CD4-positive, alpha-beta T cell treated with Interleukin-21 for 1 hour (primary cell): ENCODE data around the gene RHBDL1.
A peak's percentile ranks its signal among the peaks of the same experiment; 100 is the strongest.

Source experiments
- DNase-seq: peaks from one replicate; pipeline ENCODE4 v3.0.0-alpha.2; 2020

Gene RHBDL1

DNA sequence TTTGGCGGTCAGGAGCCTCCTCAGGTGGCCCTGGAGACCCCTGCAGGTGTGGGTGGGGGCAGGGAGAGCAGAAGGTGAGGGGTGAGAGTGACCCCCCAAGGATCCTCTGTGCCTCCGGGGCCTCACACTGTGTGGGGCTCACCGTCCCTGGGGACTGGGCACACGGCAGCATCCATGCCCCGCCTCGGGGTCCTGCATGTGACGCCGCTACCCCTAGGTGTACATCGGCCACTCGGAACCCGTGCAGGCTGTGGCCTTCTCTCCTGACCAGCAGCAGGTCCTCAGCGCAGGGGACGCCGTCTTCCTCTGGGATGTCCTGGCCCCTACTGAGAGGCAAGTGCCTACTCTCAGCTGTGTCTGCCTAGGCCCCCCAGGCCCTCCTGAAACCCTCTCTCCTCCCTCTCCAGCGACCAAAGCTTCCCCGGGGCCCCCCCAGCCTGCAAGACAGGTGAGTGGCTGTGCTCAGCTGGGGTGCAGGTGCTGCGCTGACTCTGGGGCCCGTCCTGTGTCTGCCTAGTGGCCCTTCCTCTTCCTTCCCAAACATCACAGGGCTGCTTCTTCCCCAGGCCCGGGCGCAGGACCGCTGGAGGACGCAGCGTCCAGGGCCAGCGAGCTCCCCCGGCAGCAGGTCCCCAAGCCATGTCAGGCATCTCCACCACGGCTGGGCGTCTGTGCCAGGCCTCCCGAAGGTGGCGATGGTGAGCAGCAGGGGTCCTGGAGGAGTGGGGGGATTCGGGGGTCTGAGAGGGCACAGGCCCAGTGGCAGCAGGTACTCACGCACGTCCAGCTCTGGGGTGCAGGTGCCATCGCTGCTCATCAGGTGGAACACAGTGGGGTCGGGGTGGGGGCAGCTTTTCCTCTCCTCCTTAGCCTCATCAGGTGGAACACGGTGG lies 16.5 kb upstream of the RHBDL1 start:
- no peak for DNase-seq

DNA sequence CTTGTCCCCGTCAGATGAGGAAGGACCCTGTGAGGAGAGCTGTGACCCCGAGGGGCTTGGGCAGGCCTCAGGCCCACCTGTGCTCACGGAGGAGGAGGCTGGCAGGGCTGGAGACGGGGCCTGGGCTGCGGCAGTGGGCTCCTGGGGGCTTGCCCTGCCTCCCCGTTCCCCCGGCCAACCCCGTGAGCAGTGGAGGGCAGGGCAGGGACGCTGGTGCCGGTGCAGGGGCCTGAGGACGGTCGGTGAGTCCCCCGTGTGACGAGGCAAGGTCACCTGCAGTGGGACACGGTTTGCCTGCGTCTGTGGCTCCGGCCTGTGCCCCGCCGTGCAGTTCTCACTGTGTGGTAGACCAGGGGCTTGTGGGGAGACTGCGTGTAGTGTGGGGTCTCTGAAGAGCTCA lies 15.9 kb upstream of the RHBDL1 start:
- DNase-seq = no peak

DNA sequence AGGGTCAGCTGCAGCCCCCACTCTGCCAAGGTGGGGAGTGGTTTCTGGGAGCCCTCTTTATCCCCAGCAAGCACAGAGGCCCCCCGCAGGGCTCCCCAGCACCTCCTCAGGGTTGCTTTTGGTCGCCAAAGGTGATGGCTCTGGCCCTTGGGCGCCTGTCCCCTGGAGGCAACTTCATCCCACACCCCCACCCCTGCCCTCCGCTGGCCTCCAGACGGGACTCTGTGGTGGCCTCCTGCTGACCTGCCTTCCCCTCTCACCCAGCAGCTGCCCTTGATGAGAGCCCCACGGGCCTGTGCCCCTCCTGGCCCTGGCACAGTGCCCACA lies 15.4 kb upstream of the RHBDL1 start:
- no peak for DNase-seq

DNA sequence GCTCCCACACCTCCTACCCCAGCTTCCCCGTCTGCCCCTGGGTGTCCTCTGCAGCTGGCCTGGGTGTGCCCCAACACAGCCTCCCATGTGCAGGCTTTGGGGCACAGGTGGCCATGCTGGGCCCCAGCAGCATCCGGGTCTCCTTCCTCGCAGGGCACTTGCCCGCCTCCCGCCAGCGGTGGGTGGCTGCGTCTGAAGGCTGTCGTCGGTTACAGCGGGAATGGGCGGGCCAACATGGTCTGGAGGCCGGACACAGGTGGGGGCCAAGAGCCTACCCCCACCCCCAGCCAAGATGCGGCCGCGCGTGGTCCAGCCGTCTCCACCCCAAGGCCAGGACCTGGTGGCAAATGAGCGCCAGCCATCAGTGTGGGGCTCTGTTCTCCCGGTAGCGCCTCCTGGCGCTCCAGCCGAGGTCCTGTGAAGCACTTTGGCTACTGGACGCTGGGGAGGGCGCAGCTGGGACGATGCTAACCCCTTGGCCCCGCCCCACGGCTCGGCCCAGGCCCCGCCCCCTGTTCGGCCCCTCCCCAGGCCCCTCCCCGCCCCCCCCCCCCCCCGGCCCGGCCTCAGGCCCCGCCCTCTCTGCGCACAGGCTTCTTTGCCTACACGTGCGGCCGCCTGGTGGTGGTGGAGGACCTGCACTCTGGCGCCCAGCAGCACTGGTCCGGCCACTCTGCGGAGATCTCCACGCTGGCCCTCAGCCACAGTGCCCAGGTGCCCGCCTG lies 14.8 kb upstream of the RHBDL1 start:
- peak; percentile 69 for DNase-seq

DNA sequence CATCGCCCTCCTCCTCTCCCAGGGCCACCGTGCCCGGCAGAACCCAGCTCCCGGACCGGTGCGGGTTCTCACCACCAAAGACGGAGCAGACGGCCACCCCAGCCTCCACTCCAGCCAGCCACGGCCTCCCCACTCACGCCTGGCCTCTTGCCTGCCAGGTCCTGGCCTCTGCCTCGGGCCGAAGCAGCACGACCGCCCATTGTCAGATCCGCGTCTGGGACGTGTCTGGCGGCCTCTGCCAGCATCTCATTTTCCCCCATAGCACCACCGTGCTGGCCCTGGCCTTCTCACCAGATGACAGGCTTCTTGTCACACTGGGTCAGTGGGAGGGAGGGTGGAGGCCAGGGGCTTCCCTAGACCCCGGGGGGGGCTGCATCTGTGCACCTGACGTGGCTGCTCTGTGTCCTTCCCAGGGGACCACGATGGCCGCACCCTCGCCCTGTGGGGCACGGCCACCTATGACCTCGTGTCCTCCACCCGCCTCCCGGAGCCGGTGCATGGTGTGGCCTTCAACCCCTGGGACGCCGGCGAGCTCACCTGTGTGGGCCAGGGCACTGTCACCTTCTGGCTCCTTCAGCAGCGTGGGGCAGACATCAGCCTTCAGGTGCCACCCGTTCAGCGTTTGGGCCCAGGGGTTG lies 14.2 kb upstream of the RHBDL1 start:
- DNase-seq = no peak

DNA sequence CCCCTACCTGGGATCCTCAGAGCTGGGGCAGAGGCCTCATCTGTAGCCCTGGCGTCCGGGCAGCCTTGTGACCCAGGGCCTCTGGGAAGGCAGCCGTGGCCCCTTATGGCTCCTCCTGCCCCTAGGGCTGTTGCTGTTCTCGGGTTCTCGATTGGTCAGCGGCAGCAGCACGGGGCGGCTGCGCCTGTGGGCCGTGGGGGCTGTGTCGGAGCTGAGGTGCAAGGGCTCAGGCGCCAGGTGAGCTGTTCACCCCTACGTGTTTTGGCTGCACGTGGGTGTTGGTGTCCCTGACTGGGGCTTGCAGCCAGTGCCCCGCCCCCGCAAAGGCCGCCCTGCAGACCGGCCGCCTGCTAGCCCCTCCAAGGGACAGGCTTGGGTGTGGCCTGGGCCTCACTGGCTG lies 13.4 kb upstream of the RHBDL1 start:
- no peak for DNase-seq

GRCh38 chr16:662597-662996 lies 12.9 kb upstream of the RHBDL1 start:
- no peak for DNase-seq

- no peak for DNase-seq
Observed at GRCh38 chr16:666572-666971, 8.9 kb upstream of the RHBDL1 start.

DNA sequence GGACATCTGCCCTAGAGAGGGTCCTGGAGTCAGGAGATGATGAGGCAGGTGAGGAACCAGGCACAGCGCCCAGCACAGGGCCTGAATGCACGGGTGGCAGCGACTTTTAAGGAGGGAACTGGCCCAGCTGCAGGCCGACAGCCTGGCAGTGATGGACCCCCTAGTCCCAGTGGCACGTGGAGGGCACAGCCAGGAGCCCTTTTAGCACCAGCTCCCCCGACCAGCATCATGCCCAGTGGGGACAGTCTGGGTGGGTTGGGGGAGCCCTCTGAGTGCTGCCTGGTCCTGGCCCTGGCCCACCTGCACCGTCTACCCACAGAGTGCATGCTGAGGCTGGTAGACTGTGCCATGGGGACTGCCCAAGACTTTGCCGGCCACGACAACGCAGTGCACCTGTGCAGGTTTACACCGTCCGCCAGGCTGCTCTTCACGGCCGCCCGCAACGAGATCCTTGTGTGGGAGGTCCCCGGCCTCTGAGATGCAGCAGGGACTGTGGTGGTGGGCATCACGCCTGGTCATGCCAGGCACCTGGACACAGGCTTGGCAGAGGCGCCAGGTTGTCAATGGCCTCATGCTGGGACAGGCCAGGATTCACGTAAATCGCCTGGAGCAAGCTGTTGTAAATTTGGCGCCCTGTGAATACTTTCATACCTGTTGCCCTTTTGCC lies 8.2 kb upstream of the RHBDL1 start:
- DNase-seq = no peak

GRCh38 chr16:667780-668518 lies 7.5 kb upstream of the RHBDL1 start, which contains the start of gene RHOT2:
Gene RHOT2 (plus strand): TSS chr16:668132. CDS start chr16:668200, 68 bp downstream.
- DNase-seq = peak; percentile 93

GRCh38 chr16:668519-669171 lies 6.8 kb upstream of the RHBDL1 start:
- DNase-seq = no peak

- no peak for DNase-seq
Observed at GRCh38 chr16:669666-670065, 5.8 kb upstream of the RHBDL1 start.

DNA sequence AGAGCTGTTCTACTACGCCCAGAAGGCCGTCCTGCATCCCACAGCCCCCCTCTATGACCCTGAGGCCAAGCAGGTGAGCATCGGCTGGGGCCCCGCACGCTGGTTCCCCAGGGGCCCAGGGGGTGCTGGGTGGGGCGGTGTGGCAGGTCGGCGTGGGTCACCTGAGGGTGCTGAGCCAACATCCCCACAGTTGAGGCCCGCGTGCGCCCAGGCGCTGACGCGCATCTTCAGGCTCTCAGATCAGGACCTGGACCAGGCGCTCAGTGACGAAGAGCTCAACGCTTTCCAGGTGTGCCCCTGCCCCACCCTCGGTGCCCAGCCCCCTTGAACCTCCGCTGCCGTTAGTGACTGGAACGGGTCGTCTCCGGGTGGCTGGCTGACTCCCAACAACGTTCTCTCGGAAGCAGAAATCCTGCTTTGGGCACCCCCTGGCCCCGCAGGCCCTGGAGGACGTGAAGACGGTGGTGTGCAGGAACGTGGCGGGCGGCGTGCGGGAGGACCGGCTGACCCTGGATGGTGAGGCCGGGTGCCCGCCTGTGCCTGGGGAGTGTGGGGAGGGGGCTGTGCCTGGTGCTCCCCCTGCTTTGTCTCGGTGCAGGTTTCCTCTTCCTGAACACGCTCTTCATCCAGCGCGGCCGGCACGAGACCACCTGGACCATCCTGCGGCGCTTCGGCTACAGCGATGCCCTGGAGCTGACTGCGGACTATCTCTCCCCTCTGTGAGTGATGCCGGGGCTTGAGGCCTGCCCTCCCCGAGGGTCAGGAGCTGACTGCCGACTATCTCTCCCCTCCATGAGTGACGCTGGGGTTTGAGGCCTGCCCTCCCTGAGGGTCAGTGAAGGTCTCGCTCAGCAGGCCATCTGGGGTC lies 4.8 kb upstream of the RHBDL1 start:
- no peak for DNase-seq

DNA sequence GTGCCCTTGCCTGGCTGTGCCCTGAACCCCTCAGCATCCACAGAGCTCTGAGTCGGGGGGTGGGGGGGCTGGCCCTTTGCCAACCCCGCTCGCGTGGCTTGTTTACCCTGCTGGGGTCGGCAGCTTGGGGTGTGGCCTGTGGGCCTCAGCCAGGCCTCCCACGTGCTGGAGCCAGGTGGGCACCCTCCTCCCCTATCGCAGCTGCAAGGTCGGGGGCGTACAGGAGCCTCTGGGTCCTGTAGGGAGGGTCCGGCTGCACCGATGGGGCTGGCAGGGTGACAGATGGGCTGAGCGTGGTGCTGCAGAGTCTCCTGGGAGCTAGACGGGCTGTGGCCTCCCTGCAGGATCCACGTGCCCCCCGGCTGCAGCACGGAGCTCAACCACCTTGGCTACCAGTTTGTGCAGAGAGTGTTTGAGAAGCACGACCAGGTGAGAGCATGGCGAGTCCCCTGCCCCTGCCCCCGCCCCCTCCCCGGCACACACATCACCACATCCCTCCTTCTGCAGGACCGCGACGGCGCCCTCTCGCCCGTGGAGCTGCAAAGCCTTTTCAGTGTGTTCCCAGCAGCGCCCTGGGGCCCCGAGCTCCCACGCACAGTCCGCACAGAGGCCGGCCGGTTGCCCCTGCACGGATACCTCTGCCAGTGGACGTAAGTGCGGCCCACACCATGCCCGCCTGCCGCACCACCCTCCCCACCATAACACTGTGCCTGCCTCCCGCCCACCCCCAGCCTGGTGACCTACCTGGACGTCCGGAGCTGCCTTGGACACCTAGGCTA lies 3.9 kb upstream of the RHBDL1 start:
- no peak for DNase-seq

- no peak for DNase-seq
Observed at GRCh38 chr16:672371-672770, 3.1 kb upstream of the RHBDL1 start.

DNA sequence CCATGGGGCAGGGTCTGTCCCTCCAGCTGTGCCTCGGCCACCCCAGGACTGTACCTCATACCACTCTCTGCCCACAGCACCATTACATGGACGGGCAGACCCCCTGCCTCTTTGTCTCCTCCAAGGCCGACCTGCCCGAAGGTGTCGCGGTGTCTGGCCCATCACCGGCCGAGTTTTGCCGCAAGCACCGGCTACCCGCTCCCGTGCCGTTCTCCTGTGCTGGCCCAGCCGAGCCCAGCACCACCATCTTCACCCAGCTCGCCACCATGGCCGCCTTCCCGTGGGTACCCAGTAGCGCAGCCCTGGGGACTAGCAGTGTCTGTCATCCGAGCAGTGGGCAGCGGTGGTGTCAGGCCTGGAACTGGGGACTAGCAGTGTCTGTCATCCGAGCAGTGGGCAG lies 2.6 kb upstream of the RHBDL1 start:
- DNase-seq = no peak

DNA sequence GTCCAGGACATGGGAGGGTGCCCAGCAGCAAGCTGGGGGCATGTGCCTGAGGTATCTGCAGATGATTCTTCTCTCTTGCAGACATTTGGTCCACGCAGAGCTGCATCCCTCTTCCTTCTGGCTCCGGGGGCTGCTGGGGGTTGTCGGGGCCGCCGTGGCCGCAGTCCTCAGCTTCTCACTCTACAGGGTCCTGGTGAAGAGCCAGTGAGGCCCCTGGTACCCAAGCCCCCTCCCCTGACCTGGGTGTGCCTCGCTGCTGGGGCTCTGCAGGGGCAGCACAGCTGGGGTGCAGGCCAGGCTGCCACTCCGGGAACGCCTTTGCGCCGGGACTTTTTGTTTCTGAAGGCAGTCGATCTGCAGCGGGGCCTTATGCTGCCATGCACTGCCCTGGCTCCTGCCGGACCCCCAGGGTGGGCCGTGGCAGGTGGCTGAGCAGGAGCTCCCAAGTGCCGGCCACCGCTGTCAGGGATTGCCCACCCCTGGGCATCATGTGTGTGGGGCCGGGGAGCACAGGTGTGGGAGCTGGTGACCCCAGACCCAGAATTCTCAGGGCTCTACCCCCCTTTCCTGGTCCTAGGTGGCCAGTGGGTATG lies 2.0 kb upstream of the RHBDL1 start:
- DNase-seq = no peak

DNA sequence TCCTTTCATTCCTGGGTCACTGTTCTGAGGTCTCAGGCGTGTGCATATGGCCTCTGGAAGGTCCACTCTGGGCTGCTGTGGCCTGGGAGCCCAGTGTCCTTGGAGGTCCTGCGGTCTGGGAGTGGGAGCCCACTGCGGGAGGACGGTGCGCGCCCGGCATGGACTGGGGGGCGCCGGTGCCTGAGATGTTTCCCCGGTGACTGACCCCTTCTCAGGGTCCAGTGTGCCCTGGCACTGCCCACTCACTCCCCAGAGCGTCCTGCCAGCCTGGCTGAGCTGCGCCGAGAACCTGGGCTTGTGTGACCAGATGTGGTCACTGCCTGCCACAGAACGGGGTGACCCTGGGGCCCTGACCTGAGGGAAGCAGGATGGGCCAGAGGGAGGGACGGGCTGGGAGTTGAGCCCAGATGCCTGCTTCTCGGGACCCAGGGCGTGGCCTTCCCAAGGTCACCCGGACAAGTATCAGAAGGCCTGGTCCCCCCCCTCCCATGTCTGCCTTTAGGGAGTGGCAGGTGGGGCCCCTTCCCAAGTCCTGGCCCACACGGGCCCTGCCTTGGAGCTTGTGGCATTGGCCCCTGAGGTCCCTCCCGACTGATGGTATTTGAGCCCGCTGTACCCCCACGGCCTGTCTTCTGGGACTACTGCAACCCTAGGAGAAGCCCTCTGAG lies 1.1 kb upstream of the RHBDL1 start:
- no peak for DNase-seq

GRCh38 chr16:675884-676564 lies 553 bp downstream of the RHBDL1 start:
- DNase-seq = no peak
